Testis (tissue), 3 donors: ENCODE results near the gene DLG1. TPM values are rescaled to one million over a fixed set of nuclear protein-coding genes. Genes with fewer than 3 reads are reported as not detected.

Experiments used
- DNase-seq: peaks from one replicate; pipeline ENCODE4 v3.0.0-alpha.2; 2019
- H3K27ac ChIP-seq, 2 donors: fragments of 200-600 bp; sonication (generic); one replicate each; pipeline ENCODE4 v1.5.1; 2019
- H3K27me3 ChIP-seq: fragments of 200-600 bp; sonication (generic); one replicate; pipeline ENCODE4 v1.5.1; 2019
- H3K36me3 ChIP-seq: fragments of 200-600 bp; sonication (generic); one replicate; pipeline ENCODE4 v1.5.1; 2017; ENCODE audit warnings: low read depth; ENCODE audit errors: missing control alignments
- H3K4me1 ChIP-seq: fragments of 200-600 bp; sonication (generic); one replicate; pipeline ENCODE4 v1.5.1; 2019
- H3K4me3 ChIP-seq, 2 donors: fragments of 200-600 bp; sonication (generic); one replicate each; pipeline ENCODE4 v1.5.1; 2017 to 2019
- H3K9me3 ChIP-seq: fragments of 200-600 bp; sonication (generic); one replicate; pipeline ENCODE4 v1.5.1; 2017
- CTCF ChIP-seq, 3 experiments: fragments of 450-650 bp in 2 of 3; fragments of 200-600 bp in 1 of 3; sonication (generic) in 1 of 3; IDR thresholded peaks; one replicate each; pipeline ENCODE4 v1.5.1; 2016 to 2019; ENCODE audit warnings: antibody characterized with exemption in 3 of 3, mild to moderate bottlenecking in 2 of 3, moderate library complexity in 1 of 3
- POLR2A ChIP-seq: fragments of 450-650 bp; IDR thresholded peaks from one replicate; pipeline ENCODE4 v1.6.1; 2017; ENCODE audit warnings: antibody characterized with exemption, mild to moderate bottlenecking, moderate library complexity
- WGBS, 2 donors: methylation state at CpG; one replicate each; pipeline ENCODE4 v1.1.5; 2018; 5-methylcytosine and 5-hydroxymethylcytosine counted together
- intact Hi-C: fragments of 100-400 bp; cut with DNase I; formaldehyde crosslinking; loops from one replicate; pipeline ENCODE4 v1.15.1; 2023; ENCODE audit warnings: low total_unique reads
- polyA plus RNA-seq: library from polyadenylated mRNA; stranded (reverse); fragments of 350-450 nt; fragmentation: Illumina TruSeq; extraction: RNeasy Lipid Tissue Mini Kit (QIAGEN cat#74804); gene quantifications from one replicate; pipeline ENCODE4 v1.2.3, GENCODE V29; 2014; ENCODE audit warnings: low read depth, low replicate concordance; ENCODE audit not compliant: insufficient read depth
- total RNA-seq, 2 donors: library from RNA; depleted of rRNA; stranded (reverse); fragments of >200 nt; gene quantifications; one replicate each; pipeline ENCODE4 v1.2.3, GENCODE V29; 2016

DLG1 gene
- total and polyA plus RNA-seq, 3 donors from 2014 or later: 37.4 to 99.4 (median 99.3) TPM

DNA sequence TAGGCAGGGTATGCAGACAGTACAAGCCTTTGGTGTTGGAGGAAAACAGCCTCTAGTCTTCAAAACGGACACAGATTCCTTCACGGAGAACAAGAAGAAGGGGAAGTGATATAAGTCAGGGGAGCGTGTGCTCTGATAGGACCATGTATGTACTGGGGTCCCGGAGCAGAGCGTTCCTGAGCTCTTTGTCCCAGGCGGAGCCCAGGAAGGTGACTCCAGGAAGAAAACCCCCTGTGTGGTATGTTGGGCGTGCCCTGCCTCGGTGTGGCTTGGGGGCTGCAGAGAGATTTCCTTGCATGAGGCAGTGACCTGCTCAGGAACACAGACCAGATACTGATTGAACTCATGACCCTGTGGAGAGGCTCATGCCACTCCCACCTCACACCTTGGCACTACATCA, 290.5 kb downstream of the DLG1 start:
- no peak for DNase-seq
- Histone ChIP-seq H3K9me3 (no peaks in the 10 kb centered on the region), H3K4me3 (no peak overlapping the region), H3K36me3 (no peaks in the 10 kb centered on the region), H3K4me1 (peaks cover 6% of the 10 kb centered on the region), H3K27ac (no peak overlapping the region), H3K27me3 (no peaks in the 10 kb centered on the region)
- TF ChIP-seq CTCF (IDR thresholded peaks at IDR 0.05) (no peak), POLR2A (no peak)
- WGBS, 2 donors: 74 to 82% methylated on average over 6 to 8 of the region's 8 CpGs
- intact Hi-C loops: loop anchor here (10.0 kb wide), 1 partner anchor 177 kb away; no protein-coding TSS in a partner anchor

GRCh38 chr3:197007296-197007940, 291.0 kb downstream of the DLG1 start:
- DNase-seq: no peak
- H3K36me3 ChIP-seq: no peaks in the 10 kb centered on the region
- no peak overlapping the region for H3K27ac ChIP-seq
- peaks cover 6% of the 10 kb centered on the region for H3K4me1 ChIP-seq
- 86 to 92% methylated on average over 7 to 11 of the region's 12 CpGs for WGBS, 2 donors
- no peak overlapping the region for H3K4me3 ChIP-seq
- TF ChIP-seq CTCF (IDR thresholded peaks at IDR 0.05): no peak
- no peak for TF ChIP-seq POLR2A
- intact Hi-C loops: loop anchor here (10.0 kb wide), 1 partner anchor 177 kb away; no protein-coding TSS in a partner anchor
- no peaks in the 10 kb centered on the region for H3K9me3 ChIP-seq
- H3K27me3 ChIP-seq: no peaks in the 10 kb centered on the region

- WGBS, 2 donors: 96% methylated on average over 5 of the region's 5 CpGs
- no peaks in the 10 kb centered on the region for H3K9me3 ChIP-seq
- TF ChIP-seq POLR2A (no peak), CTCF (IDR thresholded peaks at IDR 0.05) (no peak)
- no peak overlapping the region for H3K27ac ChIP-seq
- DNase-seq: no peak
- H3K36me3 ChIP-seq: no peaks in the 10 kb centered on the region
- intact Hi-C loops: loop anchor here (10.0 kb wide), 1 partner anchor 178 kb away; no protein-coding TSS in a partner anchor
- H3K4me3 ChIP-seq: no peak overlapping the region
- peaks cover 6% of the 10 kb centered on the region for H3K4me1 ChIP-seq
- no peaks in the 10 kb centered on the region for H3K27me3 ChIP-seq
These were observed 291.6 kb downstream of the DLG1 start for GRCh38 chr3:197006860-197007259.

- 91 to 95% methylated on average over 11 of the region's 11 CpGs for WGBS, 2 donors
- H3K4me3 ChIP-seq: no peak overlapping the region
- H3K4me1 ChIP-seq: peaks cover 6% of the 10 kb centered on the region
- TF ChIP-seq POLR2A (no peak), CTCF (IDR thresholded peaks at IDR 0.05) (no peak)
- no peaks in the 10 kb centered on the region for H3K27me3 ChIP-seq
- H3K27ac ChIP-seq: no peak overlapping the region
- H3K9me3 ChIP-seq: no peaks in the 10 kb centered on the region
- intact Hi-C loops: loop anchor here (10.0 kb wide), 1 partner anchor 178 kb away; no protein-coding TSS in a partner anchor
- no peaks in the 10 kb centered on the region for H3K36me3 ChIP-seq
- no peak for DNase-seq
These were observed 292.0 kb downstream of the DLG1 start for GRCh38 chr3:197006446-197006845.
